ENCODE measurements around the gene MPST. TPM values are rescaled to one million over a fixed set of nuclear protein-coding genes. Genes with fewer than 3 reads are reported as not detected.

MPST gene
- total RNA-seq, 2 experiments from 2014 or later: 61.8 to 124 TPM

DNA sequence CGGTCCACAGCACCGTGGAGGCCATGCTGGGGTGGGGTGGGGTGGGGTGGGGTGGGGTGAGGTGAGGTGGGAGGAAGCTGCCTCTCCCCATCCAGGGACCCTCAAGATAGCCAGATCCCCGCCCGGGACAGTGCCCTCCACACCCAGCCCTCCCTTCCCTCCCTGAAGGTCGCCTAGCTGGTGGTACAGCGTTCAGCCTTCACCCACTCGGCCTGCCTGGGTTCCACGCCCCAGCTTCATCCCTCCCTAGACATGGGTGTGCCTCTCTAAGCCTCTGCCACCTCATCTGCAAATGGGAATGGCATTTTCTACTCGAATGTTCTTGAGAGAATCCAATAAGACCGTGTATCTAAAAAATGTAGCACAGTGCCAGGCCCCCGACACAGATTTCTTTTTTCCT lies 49.8 kb downstream of the MPST start:
- no peaks in the 10 kb centered on the region for H3K36me3 ChIP-seq (ENCODE audit: insufficient read depth, low read length)
- TF ChIP-seq, protein P1, sequence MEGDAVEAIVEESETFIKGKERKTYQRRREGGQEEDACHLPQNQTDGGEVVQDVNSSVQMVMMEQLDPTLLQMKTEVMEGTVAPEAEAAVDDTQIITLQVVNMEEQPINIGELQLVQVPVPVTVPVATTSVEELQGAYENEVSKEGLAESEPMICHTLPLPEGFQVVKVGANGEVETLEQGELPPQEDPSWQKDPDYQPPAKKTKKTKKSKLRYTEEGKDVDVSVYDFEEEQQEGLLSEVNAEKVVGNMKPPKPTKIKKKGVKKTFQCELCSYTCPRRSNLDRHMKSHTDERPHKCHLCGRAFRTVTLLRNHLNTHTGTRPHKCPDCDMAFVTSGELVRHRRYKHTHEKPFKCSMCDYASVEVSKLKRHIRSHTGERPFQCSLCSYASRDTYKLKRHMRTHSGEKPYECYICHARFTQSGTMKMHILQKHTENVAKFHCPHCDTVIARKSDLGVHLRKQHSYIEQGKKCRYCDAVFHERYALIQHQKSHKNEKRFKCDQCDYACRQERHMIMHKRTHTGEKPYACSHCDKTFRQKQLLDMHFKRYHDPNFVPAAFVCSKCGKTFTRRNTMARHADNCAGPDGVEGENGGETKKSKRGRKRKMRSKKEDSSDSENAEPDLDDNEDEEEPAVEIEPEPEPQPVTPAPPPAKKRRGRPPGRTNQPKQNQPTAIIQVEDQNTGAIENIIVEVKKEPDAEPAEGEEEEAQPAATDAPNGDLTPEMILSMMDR (conservative IDR thresholded peaks at IDR 0.05; ENCODE audit: low read length): no peak
- no peak for TF ChIP-seq EZH2phosphoT487 (IDR thresholded peaks at IDR 0.05; ENCODE audit: borderline replicate concordance, low read depth, low read length)

DNA sequence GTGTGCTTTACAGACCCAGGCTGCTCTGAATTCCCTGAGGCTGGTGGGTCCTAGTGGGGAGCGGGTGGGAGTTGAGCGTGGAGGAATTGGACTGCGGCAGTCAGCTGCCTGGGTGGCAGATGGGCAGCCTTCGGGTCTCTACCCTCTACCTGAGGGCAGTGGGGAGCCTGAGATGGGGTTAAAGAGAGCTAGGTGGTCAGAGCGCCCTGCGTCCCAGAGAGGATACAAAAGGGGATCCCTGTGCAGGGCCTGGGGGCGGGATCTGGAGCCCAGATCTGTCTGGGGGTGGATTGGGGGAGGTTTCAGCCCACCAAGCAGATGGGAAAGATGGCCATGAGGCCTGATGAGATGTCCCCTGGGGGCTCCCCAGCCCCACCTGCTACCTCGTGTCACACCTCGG lies 50.2 kb downstream of the MPST start:
- no peak overlapping the region for H3K27ac ChIP-seq (ENCODE audit: low read depth, low read length, poor library complexity, severe bottlenecking)
- no peaks in the 10 kb centered on the region for H3K9me3 ChIP-seq (ENCODE audit: low read length)
- no peak for DNase-seq (ENCODE audit: low spot score)
- H3K36me3 ChIP-seq (ENCODE audit: insufficient read depth, low read length): no peaks in the 10 kb centered on the region
- POLR2A ChIA-PET: no interaction called here
- H3K79me2 ChIP-seq (ENCODE audit: insufficient read depth, low read depth, low read length): no peaks in the 10 kb centered on the region
- no peak overlapping the region for H2AFZ ChIP-seq (ENCODE audit: low read length)
- TF ChIP-seq, protein P1 (conservative IDR thresholded peaks at IDR 0.05; ENCODE audit: low read length): no peak
- no peak for TF ChIP-seq EZH2phosphoT487 (IDR thresholded peaks at IDR 0.05; ENCODE audit: borderline replicate concordance, low read depth, low read length)
- no peak overlapping the region for H3K4me3 ChIP-seq (ENCODE audit: low read depth, low read length, poor library complexity, severe bottlenecking)
- H3K9me2 ChIP-seq (ENCODE audit: insufficient read depth, low read length): no peaks in the 10 kb centered on the region
- intact Hi-C loops (cut with micrococcal nuclease; ENCODE audit: unreplicated experiment): no loop called here
- CTCF ChIA-PET (ENCODE audit: unreplicated experiment): interaction anchor here (0.6 kb wide), 1 partner anchor 888 kb away, joined by 4 read pairs; no protein-coding TSS in a partner anchor
- no TSS peak for BruUV-seq (replicated peaks)
- no peaks in the 10 kb centered on the region for H4K20me1 ChIP-seq (ENCODE audit: insufficient read depth, low read length)
- no peaks in the 10 kb centered on the region for H3K4me1 ChIP-seq (ENCODE audit: insufficient read depth, low read length, poor library complexity, severe bottlenecking)
- H3K4me2 ChIP-seq (ENCODE audit: low read length): no peak overlapping the region

More for the DNA sequence above, 49.8 kb downstream of the MPST start:
- H3K4me1 ChIP-seq (ENCODE audit: insufficient read depth, low read length, poor library complexity, severe bottlenecking): no peaks in the 10 kb centered on the region
- H3K9me2 ChIP-seq (ENCODE audit: insufficient read depth, low read length): no peaks in the 10 kb centered on the region
- H4K20me1 ChIP-seq (ENCODE audit: insufficient read depth, low read length): no peaks in the 10 kb centered on the region
- H3K4me3 ChIP-seq (ENCODE audit: low read depth, low read length, poor library complexity, severe bottlenecking): no peak overlapping the region
- H3K27ac ChIP-seq (ENCODE audit: low read depth, low read length, poor library complexity, severe bottlenecking): no peak overlapping the region
- intact Hi-C loops (cut with micrococcal nuclease; ENCODE audit: unreplicated experiment): no loop called here
- no peak overlapping the region for H2AFZ ChIP-seq (ENCODE audit: low read length)
- DNase-seq (ENCODE audit: low spot score): no peak
- no peaks in the 10 kb centered on the region for H3K9me3 ChIP-seq (ENCODE audit: low read length)
- no TSS peak for BruUV-seq (replicated peaks)
- POLR2A ChIA-PET: no interaction called here
- no peaks in the 10 kb centered on the region for H3K79me2 ChIP-seq (ENCODE audit: insufficient read depth, low read depth, low read length)
- no peak overlapping the region for H3K4me2 ChIP-seq (ENCODE audit: low read length)
- CTCF ChIA-PET (ENCODE audit: unreplicated experiment): interaction anchor here (0.6 kb wide), 1 partner anchor 888 kb away, joined by 4 read pairs; no protein-coding TSS in a partner anchor

DNA sequence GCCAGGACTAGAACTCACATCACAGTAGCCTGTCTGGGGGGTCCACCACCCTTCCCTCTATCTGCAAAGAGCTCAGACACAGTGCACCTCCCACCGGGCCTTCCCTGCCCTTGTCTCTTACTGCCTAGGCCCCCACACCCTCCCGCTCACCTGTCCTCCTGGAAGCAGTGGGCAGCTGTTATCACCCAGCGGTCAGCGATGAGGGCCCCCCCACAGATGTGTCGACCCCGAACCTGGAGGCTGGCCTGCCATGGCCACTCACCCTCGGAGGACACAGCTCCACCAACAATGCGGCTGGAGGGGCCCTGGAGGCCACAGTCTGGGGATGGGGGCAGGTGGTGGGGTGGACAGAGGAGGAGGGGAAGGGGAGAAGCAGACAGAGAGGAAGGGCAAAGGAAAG lies 50.8 kb downstream of the MPST start:
- POLR2A ChIA-PET: no interaction called here

More for the DNA sequence above, 50.8 kb downstream of the MPST start:
- TF ChIP-seq, protein P1 (conservative IDR thresholded peaks at IDR 0.05; ENCODE audit: low read length): no peak
- no peak for TF ChIP-seq EZH2phosphoT487 (IDR thresholded peaks at IDR 0.05; ENCODE audit: borderline replicate concordance, low read depth, low read length)
- no peak overlapping the region for H3K4me3 ChIP-seq (ENCODE audit: low read depth, low read length, poor library complexity, severe bottlenecking)
- no peaks in the 10 kb centered on the region for H4K20me1 ChIP-seq (ENCODE audit: insufficient read depth, low read length)
- no peak overlapping the region for H2AFZ ChIP-seq (ENCODE audit: low read length)
- intact Hi-C loops (cut with micrococcal nuclease; ENCODE audit: unreplicated experiment): no loop called here
- no peaks in the 10 kb centered on the region for H3K4me1 ChIP-seq (ENCODE audit: insufficient read depth, low read length, poor library complexity, severe bottlenecking)
- H3K36me3 ChIP-seq (ENCODE audit: insufficient read depth, low read length): no peaks in the 10 kb centered on the region
- no peaks in the 10 kb centered on the region for H3K9me2 ChIP-seq (ENCODE audit: insufficient read depth, low read length)
- H3K9me3 ChIP-seq (ENCODE audit: low read length): no peaks in the 10 kb centered on the region
- no TSS peak for BruUV-seq (replicated peaks)
- no peaks in the 10 kb centered on the region for H3K79me2 ChIP-seq (ENCODE audit: insufficient read depth, low read depth, low read length)
- CTCF ChIA-PET (ENCODE audit: unreplicated experiment): no interaction called here
- H3K27ac ChIP-seq (ENCODE audit: low read depth, low read length, poor library complexity, severe bottlenecking): no peak overlapping the region
- no peak overlapping the region for H3K4me2 ChIP-seq (ENCODE audit: low read length)
- no peak for DNase-seq (ENCODE audit: low spot score)
